Esophagus muscularis mucosa (tissue), 3 donors: ENCODE results near the gene A3GALT2.

Experiments used
- EP300 ChIP-seq: sonication (generic); formaldehyde crosslinking; IDR thresholded peaks from one replicate; pipeline ENCODE4 v1.6.1; 2017; ENCODE audit warnings: antibody characterized with exemption
- TF ChIP-seq, protein P1 (sequence below), 3 experiments: fragments of 200-600 bp in 2 of 3; fragments of 450-650 bp in 1 of 3; sonication (generic) in 2 of 3; IDR thresholded peaks; one replicate each; pipeline ENCODE4 v1.5.1; 2017 to 2019; ENCODE audit warnings: antibody characterized with exemption in 3 of 3, mild to moderate bottlenecking in 2 of 3, moderate library complexity in 1 of 3

GRCh38 chr1:33258788-33259274 lies 62.1 kb downstream of the A3GALT2 start:
- TF ChIP-seq, protein P1, sequence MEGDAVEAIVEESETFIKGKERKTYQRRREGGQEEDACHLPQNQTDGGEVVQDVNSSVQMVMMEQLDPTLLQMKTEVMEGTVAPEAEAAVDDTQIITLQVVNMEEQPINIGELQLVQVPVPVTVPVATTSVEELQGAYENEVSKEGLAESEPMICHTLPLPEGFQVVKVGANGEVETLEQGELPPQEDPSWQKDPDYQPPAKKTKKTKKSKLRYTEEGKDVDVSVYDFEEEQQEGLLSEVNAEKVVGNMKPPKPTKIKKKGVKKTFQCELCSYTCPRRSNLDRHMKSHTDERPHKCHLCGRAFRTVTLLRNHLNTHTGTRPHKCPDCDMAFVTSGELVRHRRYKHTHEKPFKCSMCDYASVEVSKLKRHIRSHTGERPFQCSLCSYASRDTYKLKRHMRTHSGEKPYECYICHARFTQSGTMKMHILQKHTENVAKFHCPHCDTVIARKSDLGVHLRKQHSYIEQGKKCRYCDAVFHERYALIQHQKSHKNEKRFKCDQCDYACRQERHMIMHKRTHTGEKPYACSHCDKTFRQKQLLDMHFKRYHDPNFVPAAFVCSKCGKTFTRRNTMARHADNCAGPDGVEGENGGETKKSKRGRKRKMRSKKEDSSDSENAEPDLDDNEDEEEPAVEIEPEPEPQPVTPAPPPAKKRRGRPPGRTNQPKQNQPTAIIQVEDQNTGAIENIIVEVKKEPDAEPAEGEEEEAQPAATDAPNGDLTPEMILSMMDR (IDR thresholded peaks at IDR 0.05), result no peak
- no peak for TF ChIP-seq EP300
